UCSD-AML1 (cell line): Measurements from ENCODE around the gene RAP1B.
A peak's percentile ranks its signal among the peaks of the same experiment; 100 is the strongest.

Source experiments
- DNase-seq: peaks from one replicate; lab custom pipeline; 2025; ENCODE audit not compliant: unreplicated experiment; lab: John Stamatoyannopoulos, UW

The RAP1B gene

DNA sequence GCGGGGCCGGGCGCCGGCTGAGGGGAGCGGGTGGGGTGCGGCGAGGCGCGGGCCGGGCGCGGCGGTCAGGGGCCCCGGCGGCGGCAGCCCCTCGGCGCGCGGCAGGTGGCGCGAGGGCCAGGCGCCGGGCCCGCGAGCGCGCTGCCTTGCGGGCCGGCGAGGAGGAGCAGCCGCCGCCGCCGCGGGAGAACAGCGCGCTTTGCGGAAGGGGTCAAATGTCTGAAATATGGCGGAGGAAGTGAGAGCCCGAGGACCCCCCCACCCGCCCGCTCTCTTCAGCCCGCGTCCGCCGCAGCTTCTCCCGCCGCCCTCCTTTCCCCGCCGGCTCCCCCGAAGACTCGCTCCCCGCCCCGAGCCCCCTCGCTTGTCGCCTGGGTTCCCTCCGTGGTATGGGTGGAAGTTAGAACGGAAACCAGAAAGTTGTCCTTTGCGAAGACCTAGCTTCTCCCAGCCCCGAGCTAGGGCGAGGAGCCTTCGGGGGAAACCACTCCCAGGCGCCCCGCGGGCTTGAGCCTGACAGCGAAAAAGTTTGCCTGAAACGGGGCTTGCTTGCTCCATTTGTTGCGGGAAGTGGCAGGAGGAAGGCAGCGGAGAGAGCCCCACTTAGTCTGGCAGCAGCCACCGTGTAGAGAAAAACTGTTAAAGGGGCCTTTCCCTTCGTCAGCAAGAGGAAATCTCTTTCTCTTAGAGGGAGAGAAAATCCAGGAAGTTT, 551 bp downstream of the RAP1B start:
- peak; percentile 57 for DNase-seq

DNA sequence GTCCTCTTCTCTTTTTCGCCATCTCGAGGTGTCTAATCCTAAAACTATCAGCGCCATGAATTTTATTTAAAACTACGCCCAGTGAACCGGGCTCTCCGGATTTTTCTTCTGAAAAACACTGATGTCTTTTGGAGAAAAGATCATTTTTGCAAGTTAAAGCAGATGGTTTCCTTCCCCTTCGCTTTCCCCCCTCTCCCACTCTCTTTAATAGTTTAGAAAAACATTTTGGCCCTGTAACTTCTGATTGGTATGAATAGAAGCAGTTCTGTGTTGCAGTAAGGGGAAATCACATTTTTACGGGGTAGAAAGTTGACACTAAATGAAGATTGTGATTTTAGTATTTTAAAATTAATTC, 1.1 kb downstream of the RAP1B start:
- DNase-seq: no peak

DNA sequence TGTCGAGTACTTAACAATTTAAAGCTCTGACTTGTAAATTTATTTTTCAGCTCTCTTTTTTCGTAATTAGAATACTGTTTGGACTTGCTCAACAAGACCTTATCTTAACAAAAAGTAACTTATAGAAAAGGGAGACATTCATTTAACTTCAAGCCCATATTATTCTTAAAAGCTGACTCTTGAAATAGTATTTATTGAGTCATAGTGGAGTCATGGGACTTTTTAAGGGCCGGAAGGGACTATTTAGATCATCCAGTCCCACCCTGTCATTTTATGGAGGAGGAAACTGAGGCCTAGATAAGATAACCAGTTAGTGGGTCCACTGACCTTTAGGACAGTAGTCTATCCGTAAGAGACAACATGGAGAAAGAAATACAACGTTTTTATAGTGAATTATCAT, 1.5 kb downstream of the RAP1B start:
- DNase-seq: no peak

DNA sequence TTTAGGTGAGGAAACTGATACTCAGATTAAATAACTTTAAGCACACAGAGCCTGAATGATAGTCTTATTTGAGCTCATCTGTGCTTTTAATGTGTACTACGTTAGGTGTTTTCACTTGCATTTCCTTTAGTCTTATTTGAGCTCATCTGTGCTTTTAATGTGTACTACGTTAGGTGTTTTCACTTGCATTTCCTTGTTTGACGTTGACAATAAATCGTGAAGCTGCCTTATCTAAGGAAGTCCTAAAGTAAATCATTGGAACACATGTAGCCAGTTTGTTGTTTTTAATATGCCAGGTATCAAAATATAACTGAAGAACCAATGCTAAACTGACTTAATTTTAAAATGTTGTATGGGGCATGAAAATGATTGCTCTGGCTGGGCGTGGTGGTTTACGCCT, 2.0 kb downstream of the RAP1B start:
- DNase-seq: no peak

- DNase-seq: no peak
These were observed 2.7 kb downstream of the RAP1B start for GRCh38 chr12:68613209-68613904.

GRCh38 chr12:68614105-68614679, 3.5 kb downstream of the RAP1B start:
- DNase-seq: no peak

- no peak for DNase-seq
These were observed 4.1 kb downstream of the RAP1B start for GRCh38 chr12:68614769-68615168.

- no peak for DNase-seq
These were observed 6.6 kb downstream of the RAP1B start for GRCh38 chr12:68617160-68617926.

- DNase-seq: no peak
These were observed 8.8 kb downstream of the RAP1B start for GRCh38 chr12:68619541-68619940.

- no peak for DNase-seq
These were observed 10.1 kb downstream of the RAP1B start for GRCh38 chr12:68620519-68621471.

GRCh38 chr12:68621472-68622081, 10.9 kb downstream of the RAP1B start:
- no peak for DNase-seq

- DNase-seq: no peak
These were observed 11.6 kb downstream of the RAP1B start for GRCh38 chr12:68622250-68622649.

- no peak for DNase-seq
These were observed 12.4 kb downstream of the RAP1B start for GRCh38 chr12:68623059-68623458.

- no peak for DNase-seq
These were observed 13.3 kb downstream of the RAP1B start for GRCh38 chr12:68623984-68624383.

- DNase-seq: no peak
These were observed 14.2 kb downstream of the RAP1B start for GRCh38 chr12:68624933-68625332.

- no peak for DNase-seq
These were observed 17.1 kb downstream of the RAP1B start for GRCh38 chr12:68627673-68628319.

- DNase-seq: no peak
These were observed 18.0 kb downstream of the RAP1B start for GRCh38 chr12:68628698-68629097.

- no peak for DNase-seq
These were observed 19.4 kb downstream of the RAP1B start for GRCh38 chr12:68630050-68630449.

GRCh38 chr12:68630598-68630997, 19.9 kb downstream of the RAP1B start:
- DNase-seq: no peak

GRCh38 chr12:68631227-68631626, 20.5 kb downstream of the RAP1B start:
- DNase-seq: no peak
